HepG2 (cell line): Measurements from ENCODE around the gene CHST12. TPM values are rescaled to one million over a fixed set of nuclear protein-coding genes. Genes with fewer than 3 reads are reported as not detected.
A peak's percentile ranks its signal among the peaks of the same experiment; 100 is the strongest.

ENCODE experiments used
- AGO1 ChIP-seq: fragments of 200-400 bp; formaldehyde crosslinking; IDR thresholded peaks from 2 replicates; pipeline ENCODE4 v1.6.1; 2017; ENCODE audit warnings: mild to moderate bottlenecking, low read depth, low read length, moderate library complexity; ENCODE audit not compliant: poor library complexity, severe bottlenecking
- ATM ChIP-seq: fragments of 450-650 bp; IDR thresholded peaks from 2 replicates; pipeline ENCODE4 v1.7.1; 2017; ENCODE audit warnings: mild to moderate bottlenecking, borderline replicate concordance
- ATRX ChIP-seq: sonication (generic); formaldehyde crosslinking; IDR thresholded peaks from 2 replicates; pipeline ENCODE4 v1.4.0; 2020; ENCODE audit warnings: missing genetic modification reagents, borderline replicate concordance
- GZF1 ChIP-seq: sonication (generic); formaldehyde crosslinking; IDR thresholded peaks from 2 replicates; pipeline ENCODE4 v1.5.1; 2020; ENCODE audit warnings: mild to moderate bottlenecking, missing genetic modification reagents
- HDAC1 ChIP-seq: sonication (generic); formaldehyde crosslinking; IDR thresholded peaks from 2 replicates; pipeline ENCODE4 v1.5.1; 2020; ENCODE audit warnings: mild to moderate bottlenecking, missing genetic modification reagents
- HES4 ChIP-seq: sonication (generic); formaldehyde crosslinking; IDR thresholded peaks from 2 replicates; pipeline ENCODE4 v1.9.0; 2021; ENCODE audit warnings: mild to moderate bottlenecking, missing genetic modification reagents, borderline replicate concordance
- HMGXB4 ChIP-seq, 2 experiments: sonication (generic) in 1 of 2; formaldehyde crosslinking in 1 of 2; IDR thresholded peaks; 2 replicates each; pipeline versions ENCODE4 v1.4.0 to v1.6.1; 2018 to 2020; ENCODE audit warnings: missing genetic modification reagents in 2 of 2, borderline replicate concordance in 1 of 2, low read depth in 1 of 2, mild to moderate bottlenecking in 1 of 2, missing biosample characterization in 1 of 2
- HNRNPUL1 ChIP-seq: fragments of 200-400 bp; formaldehyde crosslinking; IDR thresholded peaks from 2 replicates; pipeline ENCODE4 v1.6.1; 2017; ENCODE audit warnings: low read depth, mild to moderate bottlenecking, low read length, moderate library complexity
- NFYC ChIP-seq: IDR thresholded peaks from 2 replicates; pipeline ENCODE4 v1.6.1; 2016; ENCODE audit warnings: missing genetic modification reagents, missing compliant biosample characterization
- SIN3A ChIP-seq: IDR thresholded peaks from 2 replicates; pipeline ENCODE4 v1.6.1; 2011; ENCODE audit warnings: low read depth, mild to moderate bottlenecking, control low read depth, low read length, borderline replicate concordance
- ZNF614 ChIP-seq: IDR thresholded peaks from 2 replicates; pipeline ENCODE4 v1.6.1; 2018; ENCODE audit warnings: missing biosample characterization, missing genetic modification reagents, inconsistent platforms, borderline replicate concordance
- ZNF619 ChIP-seq: sonication (generic); formaldehyde crosslinking; IDR thresholded peaks from 2 replicates; pipeline ENCODE4 v1.4.0; 2020; ENCODE audit warnings: mild to moderate bottlenecking, missing genetic modification reagents
- polyA plus RNA-seq, 8 experiments: library from polyadenylated mRNA; depleted of rRNA in 3 of 8; stranded (reverse) in 7 of 8; unstranded in 1 of 8; fragments of >200 nt; fragmentation: Illumina TruSeq in 4 of 8; extraction: Trizol in 4 of 8; gene quantifications; 2 replicates each; pipeline versions ENCODE4 v1.2.1 to v1.2.3, GENCODE V29; 2011 to 2016; ENCODE audit warnings: low read depth in 4 of 8, missing spikeins in 1 of 8, mixed read lengths in 1 of 8; ENCODE audit not compliant: insufficient read depth in 1 of 8
- total RNA-seq, 5 experiments: library from RNA; depleted of rRNA; stranded (reverse); fragments of >200 nt; fragmentation: Illumina TruSeq; extraction: Trizol; gene quantifications; 2 replicates each; pipeline ENCODE4 v1.2.3, GENCODE V29; 2016; ENCODE audit warnings: low read depth in 1 of 5
- TF ChIP-seq, protein P1 (sequence below): IDR thresholded peaks from 2 replicates; pipeline ENCODE4 v1.6.1; 2012; ENCODE audit warnings: inconsistent platforms
- TF ChIP-seq, protein P2 (sequence below): sonication (generic); formaldehyde crosslinking; IDR thresholded peaks from 2 replicates; pipeline ENCODE4 v1.8.0; 2022; ENCODE audit warnings: missing genetic modification reagents, mild to moderate bottlenecking, borderline replicate concordance
- TF ChIP-seq, protein P3 (sequence below): sonication (generic); formaldehyde crosslinking; IDR thresholded peaks from 2 replicates; pipeline ENCODE4 v1.4.0; 2020; ENCODE audit warnings: mild to moderate bottlenecking, missing genetic modification reagents

Gene CHST12
- total and polyA plus RNA-seq, 2 of the 13 experiments (the other 11 are each of a cell fraction or from before 2014, with no cell fraction given), result 6.4 to 15.8 TPM

DNA sequence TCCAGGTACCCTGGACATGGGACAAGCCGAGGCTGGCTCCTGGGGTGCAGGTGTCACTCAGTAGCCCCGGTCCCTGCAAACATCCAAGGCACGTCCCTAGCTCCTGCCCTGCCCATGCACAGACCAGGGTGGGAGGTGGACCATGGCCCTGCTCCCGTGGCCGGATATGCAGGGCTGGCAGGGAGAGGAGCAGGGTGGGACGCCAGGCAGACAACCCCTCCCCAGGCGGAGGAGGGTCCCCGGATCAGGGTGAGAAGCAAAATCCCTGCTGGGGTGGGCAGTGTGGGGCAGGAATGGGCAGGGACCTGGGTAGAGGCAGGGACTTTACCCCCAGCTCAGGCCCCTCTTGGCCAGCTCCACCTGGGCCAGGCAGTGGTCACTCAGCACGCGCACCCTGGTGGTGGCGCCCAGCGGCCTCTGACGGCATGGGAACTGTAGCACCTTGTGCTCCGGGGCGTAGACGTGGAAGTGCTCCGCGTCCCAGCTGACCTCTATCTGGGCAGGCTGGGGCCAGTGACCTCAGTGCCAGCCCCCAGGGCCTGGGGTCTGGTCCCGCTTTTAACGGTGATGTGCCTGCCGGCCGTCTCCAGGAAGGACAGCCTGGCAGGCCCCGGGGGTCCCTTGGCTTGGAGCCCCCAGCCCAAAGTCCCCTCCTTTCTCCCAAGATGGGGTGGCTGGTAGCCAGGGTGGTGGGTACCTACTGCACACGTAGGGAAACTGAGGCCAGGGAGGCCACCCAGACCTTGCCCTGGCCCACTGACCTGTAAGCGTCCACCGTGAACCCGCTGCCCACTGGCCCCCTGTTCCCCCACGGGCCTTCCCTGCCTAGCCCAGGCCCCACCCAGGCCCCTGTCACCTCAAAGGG, 71.6 kb downstream of the CHST12 start (continued):
- TF ChIP-seq, protein P1, sequence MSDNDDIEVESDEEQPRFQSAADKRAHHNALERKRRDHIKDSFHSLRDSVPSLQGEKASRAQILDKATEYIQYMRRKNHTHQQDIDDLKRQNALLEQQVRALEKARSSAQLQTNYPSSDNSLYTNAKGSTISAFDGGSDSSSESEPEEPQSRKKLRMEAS, result peak; percentile 37; the same call in 1 of the 2 replicates
- no peak for TF ChIP-seq SIN3A
- TF ChIP-seq, protein P2, sequence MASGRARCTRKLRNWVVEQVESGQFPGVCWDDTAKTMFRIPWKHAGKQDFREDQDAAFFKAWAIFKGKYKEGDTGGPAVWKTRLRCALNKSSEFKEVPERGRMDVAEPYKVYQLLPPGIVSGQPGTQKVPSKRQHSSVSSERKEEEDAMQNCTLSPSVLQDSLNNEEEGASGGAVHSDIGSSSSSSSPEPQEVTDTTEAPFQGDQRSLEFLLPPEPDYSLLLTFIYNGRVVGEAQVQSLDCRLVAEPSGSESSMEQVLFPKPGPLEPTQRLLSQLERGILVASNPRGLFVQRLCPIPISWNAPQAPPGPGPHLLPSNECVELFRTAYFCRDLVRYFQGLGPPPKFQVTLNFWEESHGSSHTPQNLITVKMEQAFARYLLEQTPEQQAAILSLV (CRISPR knock-in tag), result no peak
- no peak for TF ChIP-seq GZF1 (CRISPR knock-in tag)
- TF ChIP-seq ATM, result no peak
- no peak for TF ChIP-seq ATRX
- TF ChIP-seq AGO1, result no peak
- 0 out of 2 replicates have a peak, but pooled peaks have one; percentile 37 for TF ChIP-seq HDAC1 (CRISPR knock-in tag)
- TF ChIP-seq HMGXB4 (CRISPR knock-in tag; IDR thresholded peaks at IDR 0.05; ENCODE audit: borderline replicate concordance in 1 of 2, low read depth in 1 of 2), result 0 out of 4 replicates have a peak, but pooled peaks have one; percentile 44 to 51
- 0 out of 2 replicates have a peak, but pooled peaks have one; percentile 24 for TF ChIP-seq ZNF614 (CRISPR knock-in tag)
- no peak for TF ChIP-seq HNRNPUL1
- no peak for TF ChIP-seq ZNF619
- TF ChIP-seq, protein P3, sequence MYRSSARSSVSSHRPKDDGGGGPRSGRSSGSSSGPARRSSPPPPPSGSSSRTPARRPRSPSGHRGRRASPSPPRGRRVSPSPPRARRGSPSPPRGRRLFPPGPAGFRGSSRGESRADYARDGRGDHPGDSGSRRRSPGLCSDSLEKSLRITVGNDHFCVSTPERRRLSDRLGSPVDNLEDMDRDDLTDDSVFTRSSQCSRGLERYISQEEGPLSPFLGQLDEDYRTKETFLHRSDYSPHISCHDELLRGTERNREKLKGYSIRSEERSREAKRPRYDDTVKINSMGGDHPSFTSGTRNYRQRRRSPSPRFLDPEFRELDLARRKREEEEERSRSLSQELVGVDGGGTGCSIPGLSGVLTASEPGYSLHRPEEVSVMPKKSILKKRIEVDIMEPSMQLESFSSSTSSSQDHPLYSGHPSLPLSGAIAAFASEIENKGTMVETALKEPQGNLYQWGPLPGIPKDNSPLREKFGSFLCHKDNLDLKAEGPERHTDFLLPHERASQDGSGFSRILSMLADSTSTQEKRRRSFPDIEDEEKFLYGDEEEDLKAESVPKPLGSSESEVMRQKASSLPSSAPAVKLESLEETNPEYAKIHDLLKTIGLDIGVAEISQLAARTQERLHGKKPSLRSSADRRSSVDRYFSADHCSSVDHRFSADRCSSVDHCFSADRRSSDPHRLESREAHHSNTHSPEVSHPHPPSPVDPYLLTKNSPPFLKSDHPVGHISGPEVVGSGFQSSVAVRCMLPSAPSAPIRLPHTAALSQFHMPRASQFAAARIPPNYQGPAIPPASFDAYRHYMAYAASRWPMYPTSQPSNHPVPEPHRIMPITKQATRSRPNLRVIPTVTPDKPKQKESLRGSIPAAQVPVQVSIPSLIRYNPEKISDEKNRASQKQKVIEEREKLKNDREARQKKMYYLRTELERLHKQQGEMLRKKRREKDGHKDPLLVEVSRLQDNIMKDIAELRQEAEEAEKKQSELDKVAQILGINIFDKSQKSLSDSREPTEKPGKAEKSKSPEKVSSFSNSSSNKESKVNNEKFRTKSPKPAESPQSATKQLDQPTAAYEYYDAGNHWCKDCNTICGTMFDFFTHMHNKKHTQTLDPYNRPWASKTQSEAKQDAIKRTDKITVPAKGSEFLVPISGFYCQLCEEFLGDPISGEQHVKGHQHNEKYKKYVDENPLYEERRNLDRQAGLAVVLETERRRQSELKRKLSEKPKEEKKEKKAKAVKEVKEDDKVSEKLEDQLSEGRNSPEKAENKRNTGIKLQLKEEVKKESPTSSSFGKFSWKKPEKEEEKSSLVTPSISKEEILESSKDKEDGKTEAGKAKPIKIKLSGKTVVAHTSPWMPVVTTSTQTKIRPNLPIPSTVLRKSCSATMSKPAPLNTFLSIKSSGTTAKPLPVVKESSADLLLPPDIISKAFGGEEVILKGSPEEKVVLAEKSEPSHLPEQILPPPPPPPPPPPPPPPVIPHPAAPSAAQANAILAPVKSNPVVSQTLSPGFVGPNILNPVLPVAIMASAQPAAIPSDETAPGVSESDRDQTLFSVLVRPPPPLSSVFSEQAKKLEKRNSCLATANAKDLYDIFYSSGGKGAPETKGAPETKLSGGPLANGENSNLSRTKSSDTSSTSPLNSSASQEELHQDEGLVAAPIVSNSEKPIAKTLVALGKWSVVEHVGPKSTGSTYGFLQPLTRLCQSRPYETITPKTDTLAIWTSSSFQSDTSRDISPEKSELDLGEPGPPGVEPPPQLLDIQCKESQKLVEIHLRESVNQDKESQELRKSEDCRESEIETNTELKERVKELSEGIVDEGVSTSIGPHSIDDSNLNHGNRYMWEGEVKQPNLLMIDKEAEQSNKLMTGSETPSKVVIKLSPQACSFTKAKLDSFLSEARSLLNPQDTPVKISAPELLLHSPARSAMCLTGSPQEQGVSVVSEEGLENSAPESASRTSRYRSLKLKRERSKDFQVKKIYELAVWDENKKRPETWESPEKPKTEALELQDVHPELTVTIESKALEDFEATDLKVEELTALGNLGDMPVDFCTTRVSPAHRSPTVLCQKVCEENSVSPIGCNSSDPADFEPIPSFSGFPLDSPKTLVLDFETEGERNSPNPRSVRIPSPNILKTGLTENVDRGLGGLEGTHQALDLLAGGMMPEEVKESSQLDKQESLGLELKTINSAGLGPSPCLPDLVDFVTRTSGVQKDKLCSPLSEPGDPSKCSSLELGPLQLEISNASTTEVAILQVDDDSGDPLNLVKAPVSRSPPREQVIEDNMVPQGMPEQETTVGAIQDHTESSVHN (CRISPR knock-in tag), result no peak
- TF ChIP-seq NFYC (CRISPR knock-in tag), result no peak
- no peak for TF ChIP-seq HES4 (CRISPR knock-in tag)
